Superior temporal gyrus (tissue), 1 donor: ENCODE results near the gene SLC25A5.

Experiments used
- DNase-seq: peaks from one replicate; pipeline ENCODE4 v3.0.0-alpha.2; 2016; ENCODE audit errors: extremely low spot score

Gene SLC25A5

DNA sequence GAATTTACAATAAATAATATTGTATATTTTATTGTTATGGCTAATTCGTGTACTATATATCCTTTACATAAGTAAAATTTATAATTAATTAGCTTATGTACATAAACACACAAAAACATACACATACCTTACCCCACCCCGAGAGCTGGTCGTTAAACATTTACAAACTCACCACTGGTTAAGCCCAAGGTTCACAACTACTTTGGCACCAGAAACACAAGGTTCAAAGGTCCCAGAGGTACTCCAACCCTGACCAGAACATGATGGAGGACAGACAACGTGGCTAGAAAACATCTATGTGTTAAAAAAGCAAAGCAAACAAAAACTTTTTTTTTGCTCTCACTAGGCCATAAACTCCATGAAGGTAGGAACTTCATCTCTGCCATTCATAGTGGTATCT is 37.7 kb downstream of the SLC25A5 start:
- DNase-seq: no peak

DNA sequence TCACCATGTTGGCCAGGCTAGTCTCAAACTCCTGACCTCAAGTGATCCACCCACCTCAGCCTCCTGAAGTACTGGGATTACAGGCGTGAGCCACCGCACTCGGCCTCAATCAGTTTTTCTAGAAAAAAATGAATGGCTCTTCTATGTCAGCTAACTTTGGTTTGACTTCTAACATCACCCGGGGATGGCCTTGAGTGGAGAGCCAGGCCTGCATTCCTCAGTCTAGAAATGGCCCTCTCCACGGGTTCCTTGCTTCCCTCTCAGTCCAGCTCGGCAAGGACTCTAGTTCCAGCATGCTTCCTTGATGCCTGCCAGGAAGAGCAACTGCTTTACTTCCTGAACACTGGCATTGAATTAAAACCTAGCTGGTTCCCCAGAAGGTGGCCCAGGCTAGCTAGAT is 39.0 kb downstream of the SLC25A5 start:
- no peak for DNase-seq

GRCh38 chrX:119512146-119512800 is 44.0 kb downstream of the SLC25A5 start:
- DNase-seq: peak; percentile 39

DNA sequence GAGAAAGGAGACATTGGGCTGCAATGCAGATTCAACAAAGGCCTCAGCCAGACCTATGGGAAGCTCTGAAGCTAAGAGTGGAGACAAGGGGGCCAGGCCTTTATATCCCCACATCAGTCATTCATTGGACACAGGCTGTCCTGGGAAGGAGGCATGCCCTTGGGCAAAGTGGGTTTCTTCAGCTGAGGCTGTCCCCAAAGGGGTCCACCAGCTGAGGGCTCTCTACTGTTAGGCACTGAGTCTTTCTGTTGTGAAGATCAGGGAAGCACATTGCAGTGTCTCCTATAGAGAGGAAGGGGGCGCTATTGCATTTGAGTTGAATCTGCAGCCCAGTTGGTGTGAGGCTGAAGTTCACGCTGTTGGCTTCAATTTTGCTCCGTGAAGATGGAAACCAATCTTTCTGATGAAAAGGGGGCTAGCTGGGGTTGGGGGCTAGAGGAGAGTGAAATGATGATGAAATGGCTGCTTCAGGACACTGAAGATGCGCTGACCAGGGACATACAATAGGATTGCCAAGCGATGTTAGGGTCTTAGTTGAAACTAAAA is 48.0 kb downstream of the SLC25A5 start:
- DNase-seq: peak; percentile 80

- DNase-seq: no peak
These were observed 50.1 kb downstream of the SLC25A5 start for GRCh38 chrX:119518371-119518770.
